Left ventricle myocardium superior (tissue), 1 donor: ENCODE data around the gene UNKL. TPM values are rescaled to one million over a fixed set of nuclear protein-coding genes. Genes with fewer than 3 reads are reported as not detected.

Source experiments
- ATAC-seq: fragments of 200-7000 bp; cut with Tn5 transposase; one replicate; pipeline ENCODE4 v1.9.1; 2020; ENCODE audit warnings: mild to moderate bottlenecking, moderate library complexity
- DNase-seq: peaks from one replicate; pipeline ENCODE4 v3.0.0-alpha.2; 2020
- intact Hi-C: fragments of 100-400 bp; cut with micrococcal nuclease; formaldehyde crosslinking; loops from one replicate; pipeline ENCODE4 v1.11.0; 2022
- long read RNA-seq: library from polyadenylated mRNA; unstranded; transcript quantifications from one replicate; pipeline ENCODE4 v2.0.0, GENCODE V29; 2021
- total RNA-seq: library from RNA; stranded (reverse); fragmentation: NEBNext Ultra II Directional; extraction: Animal tissue kit (Norgen Biotek cat#: 25700); gene quantifications from one replicate; pipeline ENCODE4 v1.2.1, GENCODE V29; 2021
- donor health status: DM: no; HTN: yes; CAD: no; lungs with severe emphysema.

The UNKL gene, protein sequence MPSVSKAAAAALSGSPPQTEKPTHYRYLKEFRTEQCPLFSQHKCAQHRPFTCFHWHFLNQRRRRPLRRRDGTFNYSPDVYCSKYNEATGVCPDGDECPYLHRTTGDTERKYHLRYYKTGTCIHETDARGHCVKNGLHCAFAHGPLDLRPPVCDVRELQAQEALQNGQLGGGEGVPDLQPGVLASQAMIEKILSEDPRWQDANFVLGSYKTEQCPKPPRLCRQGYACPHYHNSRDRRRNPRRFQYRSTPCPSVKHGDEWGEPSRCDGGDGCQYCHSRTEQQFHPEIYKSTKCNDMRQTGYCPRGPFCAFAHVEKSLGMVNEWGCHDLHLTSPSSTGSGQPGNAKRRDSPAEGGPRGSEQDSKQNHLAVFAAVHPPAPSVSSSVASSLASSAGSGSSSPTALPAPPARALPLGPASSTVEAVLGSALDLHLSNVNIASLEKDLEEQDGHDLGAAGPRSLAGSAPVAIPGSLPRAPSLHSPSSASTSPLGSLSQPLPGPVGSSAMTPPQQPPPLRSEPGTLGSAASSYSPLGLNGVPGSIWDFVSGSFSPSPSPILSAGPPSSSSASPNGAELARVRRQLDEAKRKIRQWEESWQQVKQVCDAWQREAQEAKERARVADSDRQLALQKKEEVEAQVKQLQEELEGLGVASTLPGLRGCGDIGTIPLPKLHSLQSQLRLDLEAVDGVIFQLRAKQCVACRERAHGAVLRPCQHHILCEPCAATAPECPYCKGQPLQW
- 16.4 TPM for total RNA-seq
- long read RNA-seq, partial matches to known transcripts: 7 of 23 reads
- long read RNA-seq, other reads (novel, unspliced or antisense): 13 of 23 reads

- DNase-seq: peak; percentile 92
- intact Hi-C loops: no loop called here
- ATAC-seq: peak; percentile 60
These were observed at the start of gene UNKL for GRCh38 chr16:1414532-1415260. Gene UNKL (minus strand): TSS chr16:1414704. CDS start chr16:1414691, 13 bp downstream.

DNA sequence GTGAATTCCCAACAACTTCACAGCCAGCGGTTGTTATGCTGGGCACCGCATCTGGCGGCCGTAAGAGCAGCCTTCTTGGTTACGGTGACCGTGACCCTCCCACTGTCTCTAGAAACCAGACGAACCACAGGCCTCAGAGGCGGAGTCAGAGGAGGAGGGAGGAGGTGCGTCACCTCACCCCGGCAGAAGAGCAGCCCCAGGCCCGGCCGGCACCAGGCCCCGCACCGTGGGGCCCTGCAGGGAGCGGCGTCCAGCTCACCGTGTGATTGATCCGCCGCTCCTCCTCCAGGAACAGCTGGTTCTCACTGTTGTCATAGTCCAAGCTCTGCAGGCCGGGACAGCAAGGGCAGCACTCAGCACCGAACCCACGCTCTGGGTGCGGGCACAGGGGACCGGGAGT is 46.6 kb upstream of the UNKL start:
- ATAC-seq: no peak
- DNase-seq: no peak
- intact Hi-C loops: no loop called here

- intact Hi-C loops: no loop called here
- DNase-seq: no peak
- ATAC-seq: no peak
These were observed 46.2 kb upstream of the UNKL start for GRCh38 chr16:1460602-1461138.

DNA sequence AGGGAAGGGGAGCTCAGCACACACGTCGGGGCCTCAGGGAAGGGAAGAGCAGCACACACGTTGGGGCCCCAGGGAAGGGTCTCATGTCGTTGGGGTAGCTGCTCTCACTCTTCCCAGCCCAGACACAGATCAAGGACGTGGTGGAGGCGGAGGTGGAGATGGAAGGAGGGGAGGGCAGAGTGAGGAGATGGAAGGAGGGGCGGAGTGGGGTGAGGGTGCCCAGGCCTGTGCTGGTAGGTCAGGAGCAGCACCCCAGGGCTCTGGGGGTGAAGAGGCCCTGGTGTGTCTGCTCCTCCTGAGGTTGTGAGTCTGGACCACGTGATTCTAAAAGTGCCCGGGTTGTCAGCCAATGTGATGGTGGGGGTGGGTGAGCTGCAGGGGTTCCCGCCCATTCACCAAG is 45.5 kb upstream of the UNKL start:
- no peak for DNase-seq
- ATAC-seq: no peak
- intact Hi-C loops: no loop called here

DNA sequence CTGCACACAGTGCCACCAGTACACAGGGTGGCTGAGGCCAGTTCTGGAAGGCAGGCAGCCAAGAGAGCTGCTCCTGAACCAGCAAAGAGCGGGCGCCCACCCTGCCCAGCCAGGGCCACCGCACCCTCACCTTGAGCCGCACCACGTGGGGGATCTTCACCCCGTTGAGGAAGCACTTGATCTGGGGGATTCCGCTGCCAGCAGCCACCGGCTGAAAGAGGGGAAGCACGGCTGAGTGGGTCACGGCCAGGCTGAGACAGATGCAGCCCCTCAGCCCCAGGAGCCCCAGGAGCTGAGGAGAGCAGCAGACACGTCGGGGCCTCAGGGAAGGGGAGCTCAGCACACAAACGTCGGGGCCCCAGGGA is 44.5 kb upstream of the UNKL start:
- intact Hi-C loops: no loop called here
- DNase-seq (no peak), ATAC-seq (no peak)

GRCh38 chr16:1458336-1458976 is 44.0 kb upstream of the UNKL start:
- ATAC-seq (no peak), DNase-seq (no peak)
- intact Hi-C loops: no loop called here

DNA sequence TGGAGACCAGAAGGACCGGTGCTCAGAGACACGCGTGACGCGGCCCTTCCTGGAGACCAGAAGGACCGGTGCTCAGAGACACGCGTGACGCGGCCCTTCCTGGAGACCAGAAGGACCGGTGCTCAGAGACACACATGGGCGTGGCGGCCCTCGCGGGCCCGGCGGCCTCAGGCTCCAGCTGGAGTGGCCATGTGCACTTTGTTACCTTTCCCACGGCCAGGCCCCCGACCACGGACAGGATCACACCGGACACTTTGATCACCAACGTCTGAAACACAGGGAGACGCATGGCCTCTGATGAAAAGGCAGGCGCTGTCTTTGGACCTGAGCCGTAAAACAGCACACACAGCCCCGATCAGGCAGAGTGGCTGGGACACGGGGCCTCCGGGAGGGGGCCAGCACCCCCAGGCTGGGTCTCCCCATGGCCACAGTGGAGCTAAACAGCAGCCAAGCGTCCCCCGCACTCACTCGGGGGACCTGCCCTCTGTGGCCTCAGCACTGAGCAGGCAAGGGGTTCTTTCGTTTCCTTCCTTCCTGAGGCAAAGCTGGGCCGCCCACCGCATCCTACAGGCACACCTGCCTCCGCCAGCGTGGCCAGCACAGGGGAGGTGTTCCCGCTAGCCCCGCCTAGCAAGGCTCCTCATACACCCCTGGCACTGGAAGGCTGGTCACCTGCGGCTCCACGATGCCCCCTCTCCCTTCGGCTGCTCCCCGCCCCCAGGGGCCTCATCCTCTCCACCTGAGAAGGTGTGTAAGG is 43.2 kb upstream of the UNKL start:
- intact Hi-C loops: no loop called here
- ATAC-seq (no peak), DNase-seq (no peak)

DNA sequence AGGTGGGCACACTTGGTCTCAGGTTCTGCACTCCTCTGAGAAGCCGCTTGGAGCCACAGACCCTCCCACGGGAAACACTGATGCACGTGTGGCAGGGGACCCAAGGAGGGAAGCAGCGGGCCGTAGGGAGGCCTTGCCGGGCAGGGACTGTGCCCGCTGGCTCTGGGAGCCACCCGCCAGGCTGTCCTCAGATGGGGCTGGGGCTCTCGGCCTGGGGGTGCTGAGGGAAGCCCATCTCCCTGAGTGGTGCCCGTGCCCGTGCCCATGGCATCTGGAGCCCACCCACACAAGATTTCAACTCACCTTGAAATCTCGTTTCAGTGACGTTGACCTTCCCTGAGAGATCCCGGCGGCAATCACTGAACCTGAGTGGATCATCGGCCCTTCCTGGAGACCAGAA is 42.4 kb upstream of the UNKL start:
- ATAC-seq (no peak), DNase-seq (no peak)
- intact Hi-C loops: no loop called here

GRCh38 chr16:1455190-1456171 is 41.0 kb upstream of the UNKL start:
- intact Hi-C loops: no loop called here
- DNase-seq (no peak), ATAC-seq (no peak)

DNA sequence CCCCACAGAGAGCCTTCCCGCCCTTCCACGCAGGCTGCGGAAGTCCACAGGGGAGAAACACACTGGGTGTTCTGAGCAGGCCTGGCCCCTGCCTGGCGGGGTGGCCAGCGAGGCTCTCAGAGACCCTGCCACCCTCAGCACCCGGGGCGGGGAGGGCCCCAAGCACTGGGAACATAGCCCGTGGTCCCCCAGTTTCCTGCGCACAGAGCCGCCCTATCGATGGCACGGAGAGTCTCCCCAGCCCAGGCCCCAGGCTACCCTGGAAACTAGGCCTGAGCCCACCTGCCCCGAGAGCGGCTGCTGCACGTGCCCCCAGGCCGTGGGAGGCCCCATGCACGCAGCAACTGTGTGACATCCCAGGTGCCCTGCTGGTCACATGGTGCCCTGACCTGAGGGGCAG is 40.1 kb upstream of the UNKL start:
- DNase-seq (no peak), ATAC-seq (no peak)
- intact Hi-C loops: no loop called here

DNA sequence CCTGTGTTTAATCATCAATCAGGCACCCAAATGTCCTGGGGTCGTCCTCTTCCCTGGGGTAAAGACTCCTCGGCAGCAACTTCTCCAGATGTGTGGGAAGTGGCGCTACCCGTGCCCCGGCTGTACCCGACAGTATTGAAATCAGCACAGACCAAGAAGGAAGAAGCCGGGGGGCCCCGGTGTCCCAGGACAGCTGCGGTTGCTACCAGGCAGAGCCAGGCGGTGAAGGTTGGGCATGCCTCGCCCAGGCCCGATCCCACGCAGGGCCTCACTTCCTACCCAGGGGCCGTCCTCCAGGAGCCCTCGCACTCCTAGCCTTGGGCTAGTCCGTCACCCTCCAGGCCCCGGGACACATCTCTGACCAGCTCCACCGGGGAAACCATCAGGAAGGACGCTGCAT is 38.8 kb upstream of the UNKL start:
- intact Hi-C loops: no loop called here
- DNase-seq: no peak
- ATAC-seq: no peak

DNA sequence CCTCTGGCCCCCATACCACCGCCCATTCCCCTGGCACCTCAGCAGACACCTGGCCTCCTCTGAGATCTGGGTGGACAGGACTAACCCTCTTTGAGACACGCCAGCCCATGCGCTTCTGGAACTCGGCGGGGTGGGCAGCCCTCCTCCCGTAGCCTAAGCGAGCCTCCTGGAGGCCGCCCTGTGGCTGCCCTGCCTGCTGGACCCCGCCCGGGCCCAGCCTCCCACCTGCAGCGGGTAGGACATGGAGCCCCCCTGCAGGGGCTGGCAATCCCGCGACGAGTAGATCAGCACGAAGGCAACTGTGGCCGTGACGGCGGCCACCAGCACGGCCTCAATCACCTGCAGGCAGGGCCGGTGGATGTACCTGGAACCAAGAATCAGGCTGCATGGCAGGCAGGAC is 38.0 kb upstream of the UNKL start:
- DNase-seq: no peak
- intact Hi-C loops: no loop called here
- no peak for ATAC-seq

GRCh38 chr16:1451702-1452392 is 37.3 kb upstream of the UNKL start:
- no peak for ATAC-seq
- intact Hi-C loops: no loop called here

GRCh38 chr16:1450841-1451240 is 36.3 kb upstream of the UNKL start:
- DNase-seq (no peak), ATAC-seq (no peak)
- intact Hi-C loops: no loop called here

More at GRCh38 chr16:1451702-1452392, 37.3 kb upstream of the UNKL start:
- no peak for DNase-seq

GRCh38 chr16:1450218-1450617 is 35.7 kb upstream of the UNKL start:
- intact Hi-C loops: no loop called here
- ATAC-seq (no peak), DNase-seq (no peak)

DNA sequence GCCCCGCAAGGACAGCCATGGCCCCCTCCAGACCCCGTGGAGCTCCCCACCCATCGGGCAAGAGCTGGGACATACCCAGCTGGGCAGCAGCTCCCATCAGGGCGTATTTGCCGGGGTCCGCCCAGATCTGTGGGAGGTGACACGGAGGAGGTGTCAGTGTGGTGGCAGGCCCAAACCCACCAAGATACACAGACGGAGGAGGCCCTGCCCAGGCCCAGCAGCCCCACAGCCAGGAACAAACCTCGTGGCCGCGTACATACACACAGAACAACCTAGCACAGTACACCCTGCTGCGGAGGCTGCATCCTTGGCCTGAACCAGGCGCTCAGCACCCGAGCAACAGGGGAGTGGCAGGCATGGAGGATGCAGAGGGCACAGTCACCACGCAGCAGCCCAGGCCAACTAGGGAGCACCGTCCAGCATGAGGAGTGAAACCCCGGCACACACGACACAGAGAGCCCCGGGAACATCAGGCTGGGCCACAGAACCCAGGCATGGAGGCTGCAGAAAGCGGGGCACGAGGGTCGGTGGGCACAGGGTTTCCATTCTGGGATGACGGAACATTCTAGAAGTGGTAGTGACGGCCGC is 34.8 kb upstream of the UNKL start:
- DNase-seq (no peak), ATAC-seq (no peak)
- intact Hi-C loops: no loop called here
